ENCODE results near the gene LMF1.

- TF ChIP-seq MXI1 (IDR thresholded peaks at IDR 0.05; ENCODE audit: borderline replicate concordance, low read depth, low read length) (no peak), CHD1 (IDR thresholded peaks at IDR 0.05; ENCODE audit: low read depth, low read length) (no peak), SMC3 (IDR thresholded peaks at IDR 0.05; ENCODE audit: low read depth, low read length) (no peak), CTCF (conservative IDR thresholded peaks at IDR 0.05; ENCODE audit: low read depth, low read length) (no peak), USF2 (IDR thresholded peaks at IDR 0.05; ENCODE audit: low read depth, low read length) (no peak), BHLHE40 (IDR thresholded peaks at IDR 0.05; ENCODE audit: low read depth, low read length) (no peak), POLR2A (IDR thresholded peaks at IDR 0.05; ENCODE audit: low read depth, low read length) (no peak), NFE2L2 (IDR thresholded peaks at IDR 0.05; ENCODE audit: low read depth, low read length) (no peak), CEBPB (IDR thresholded peaks at IDR 0.05; ENCODE audit: low read depth, low read length) (no peak), RFX5 (IDR thresholded peaks at IDR 0.05; ENCODE audit: low read depth, low read length) (no peak)
Observed at GRCh38 chr16:915546-915945, 55.2 kb downstream of the LMF1 start.
